B cell (primary cell): ENCODE measurements around the gene PRX. TPM values are rescaled to one million over a fixed set of nuclear protein-coding genes. Genes with fewer than 3 reads are reported as not detected.

Source experiments
- ATAC-seq: fragments of 200-7000 bp; cut with Tn5 transposase; one replicate; pipeline ENCODE4 v1.10.0; 2021; ENCODE audit warnings: low read depth, mild to moderate bottlenecking, moderate number of reproducible peaks, moderate library complexity
- CTCF ChIA-PET: fragments of 350-600 bp; sonication (Branson Sonifier 250); formaldehyde crosslinking; loops from one replicate; lab custom pipeline; 2021; ENCODE audit warnings: antibody characterized with exemption, inconsistent platforms; lab: Charles Lee
- POLR2A ChIA-PET: fragments of 350-600 bp; sonication (Branson Sonifier 250); formaldehyde crosslinking; loops from one replicate; lab custom pipeline; 2021; ENCODE audit warnings: antibody characterized with exemption; lab: Charles Lee
- DNase-seq: peaks from one replicate; pipeline ENCODE4 v3.0.0; 2013
- H2AFZ ChIP-seq: 2 replicates; pipeline ENCODE4 v1.6.1; 2012; ENCODE audit warnings: mild to moderate bottlenecking, low read depth, low read length; ENCODE audit not compliant: insufficient read depth, poor library complexity, severe bottlenecking
- H3K27ac ChIP-seq, 2 donors: 1 replicate in 1 of 2; 2 replicates in 1 of 2; pipeline ENCODE4 v1.5.1; 2012 to 2013; ENCODE audit warnings: low read length in 2 of 2, mild to moderate bottlenecking in 2 of 2, moderate library complexity in 1 of 2
- H3K27me3 ChIP-seq, 4 experiments: fragments of 200-600 bp in 1 of 4; sonication (generic) in 1 of 4; replicated peaks in 1 of 4; 1 replicate in 2 of 4; 2 replicates in 2 of 4; pipeline versions ENCODE4 v1.6.1 to v1.7.0; 2013 to 2016; ENCODE audit warnings: low read length in 3 of 4, mild to moderate bottlenecking in 2 of 4, mixed read lengths in 1 of 4, moderate library complexity in 1 of 4; ENCODE audit not compliant: insufficient read depth in 4 of 4, control insufficient read depth in 3 of 4; ENCODE audit errors: control extremely low read depth in 1 of 4
- H3K36me3 ChIP-seq, 2 experiments: replicated peaks in 1 of 2; 1 replicate in 1 of 2; 2 replicates in 1 of 2; pipeline versions ENCODE4 v1.6.1 to v1.7.1; 2013; ENCODE audit warnings: low read length in 1 of 2; ENCODE audit not compliant: insufficient read depth in 2 of 2, control insufficient read depth in 1 of 2; ENCODE audit errors: control extremely low read depth in 1 of 2, extremely low read depth in 1 of 2
- H3K4me1 ChIP-seq, 2 donors: fragments of 200-600 bp in 1 of 2; sonication (generic) in 1 of 2; 1 replicate in 1 of 2; 2 replicates in 1 of 2; pipeline versions ENCODE4 v1.5.1 to v1.6.1; 2013 to 2017; ENCODE audit warnings: low read length in 2 of 2; ENCODE audit not compliant: control insufficient read depth in 2 of 2, insufficient read depth in 2 of 2
- H3K4me2 ChIP-seq: replicated peaks from 2 replicates; pipeline ENCODE3; 2012; ENCODE audit warnings: mild to moderate bottlenecking, low read depth, low read length; ENCODE audit not compliant: poor library complexity, severe bottlenecking
- H3K4me3 ChIP-seq, 5 experiments: fragments of 200-600 bp in 1 of 5; sonication (generic) in 1 of 5; 1 replicate in 3 of 5; 2 replicates in 2 of 5; pipeline versions ENCODE4 v1.5.1 to v1.7.0; 2011 to 2016; ENCODE audit warnings: low read length in 4 of 5, mild to moderate bottlenecking in 4 of 5, low read depth in 2 of 5, control low read depth in 1 of 5, moderate library complexity in 1 of 5; ENCODE audit not compliant: insufficient read depth in 1 of 5; ENCODE audit errors: control extremely low read depth in 1 of 5, extremely low read depth in 1 of 5
- H3K79me2 ChIP-seq: fragments of 200-600 bp; sonication (generic); one replicate; pipeline ENCODE4 v1.6.0; 2016; ENCODE audit warnings: low read length; ENCODE audit not compliant: control insufficient read depth, insufficient read depth
- H3K9ac ChIP-seq: fragments of 200-600 bp; sonication (generic); 2 replicates; pipeline ENCODE4 v1.6.1; 2017; ENCODE audit warnings: mild to moderate bottlenecking, low read length, moderate library complexity
- H3K9me3 ChIP-seq, 3 donors: one replicate each; pipeline versions ENCODE4 v1.6.1 to v1.7.1; 2013; ENCODE audit warnings: low read length in 2 of 3; ENCODE audit not compliant: control insufficient read depth in 2 of 3, insufficient read depth in 1 of 3; ENCODE audit errors: control extremely low read depth in 1 of 3
- H4K20me1 ChIP-seq: 2 replicates; pipeline ENCODE4 v1.6.0; 2012; ENCODE audit warnings: mild to moderate bottlenecking, low read length; ENCODE audit not compliant: insufficient read depth, control insufficient read depth, poor library complexity, severe bottlenecking
- H3K27ac Mint-ChIP-seq: one replicate; pipeline ENCODE4 v1.8.0; 2021; ENCODE audit warnings: mixed read lengths
- H3K27me3 Mint-ChIP-seq: one replicate; pipeline ENCODE4 v1.8.0; 2021; ENCODE audit warnings: mixed read lengths
- H3K4me1 Mint-ChIP-seq: one replicate; pipeline ENCODE4 v1.8.0; 2021; ENCODE audit warnings: mixed read lengths
- H3K4me3 Mint-ChIP-seq: one replicate; pipeline ENCODE4 v1.8.0; 2021; ENCODE audit warnings: mixed read lengths
- H3K9me3 Mint-ChIP-seq: one replicate; pipeline ENCODE4 v1.8.0; 2022; ENCODE audit warnings: mixed read lengths; ENCODE audit not compliant: insufficient read depth
- EZH2 ChIP-seq: IDR thresholded peaks from 2 replicates; pipeline ENCODE4 v1.6.1; 2012; ENCODE audit warnings: borderline replicate concordance, low read depth, mild to moderate bottlenecking, moderate library complexity, low read length; ENCODE audit not compliant: insufficient read depth, poor library complexity, severe bottlenecking
- WGBS: methylation state at CpG from one replicate; pipeline ENCODE4 v1.1.5; 2013; ENCODE audit warnings: missing lambda C conversion rate; ENCODE audit not compliant: insufficient coverage; 5-methylcytosine and 5-hydroxymethylcytosine counted together
- intact Hi-C: fragments of 100-400 bp; cut with micrococcal nuclease; formaldehyde crosslinking; loops from one replicate; pipeline ENCODE4 v1.10.0; 2022
- polyA plus RNA-seq: library from polyadenylated mRNA; depleted of rRNA; stranded (reverse); fragments of >200 nt; gene quantifications from 2 replicates; pipeline ENCODE4 v1.2.3, GENCODE V29; 2012
- total RNA-seq, 2 donors: library from RNA; stranded (reverse); fragments of 120-200 nt in 1 of 2; gene quantifications; 1 replicate in 1 of 2; 2 replicates in 1 of 2; pipeline versions ENCODE4 v1.2.3 to v1.2.4, GENCODE V29; 2013 to 2022
- TF ChIP-seq, protein P1 (sequence below): fragments of 200-600 bp; IDR thresholded peaks from one replicate; pipeline ENCODE4 v1.8.0; 2022; ENCODE audit warnings: antibody characterized with exemption, mild to moderate bottlenecking

PRX gene
- total and polyA plus RNA-seq, 2 donors (not counting 1 experiment from before 2014, with no cell fraction given) = 1.1 to 2.5 TPM

DNA sequence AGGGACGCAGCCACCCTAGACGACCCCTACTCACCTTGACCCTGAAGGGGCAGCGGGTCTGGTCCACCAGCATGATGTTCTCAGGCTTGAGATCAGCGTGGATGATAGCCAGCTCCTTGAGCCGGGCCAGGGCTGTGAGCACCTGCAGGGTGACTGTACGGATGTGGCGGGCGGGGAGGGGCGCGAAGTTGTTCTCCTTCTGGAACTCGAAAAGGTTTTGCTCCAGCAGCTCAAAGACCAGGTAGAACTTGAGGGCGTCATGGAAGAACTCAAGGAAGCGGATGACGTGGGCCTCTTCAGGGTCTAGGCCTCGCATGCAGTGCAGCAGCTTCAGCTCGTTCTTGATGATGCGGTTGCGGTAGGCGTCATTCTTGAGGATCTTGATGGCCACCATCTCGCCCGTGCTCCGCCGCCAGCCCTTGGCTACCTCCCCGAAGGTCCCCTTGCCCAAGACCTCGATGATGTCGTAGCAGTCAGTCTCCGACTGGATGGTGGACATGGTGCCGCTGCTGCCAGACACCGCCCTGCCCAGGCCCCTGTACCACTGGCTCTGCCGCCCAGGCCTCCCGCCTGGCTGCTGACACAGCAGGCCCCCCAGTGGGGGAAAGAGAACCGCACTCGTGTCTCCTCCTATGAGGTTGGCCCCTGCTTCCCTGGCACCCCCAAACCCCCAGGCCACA lies 23.6 kb downstream of the PRX start:
- Mint-ChIP-seq H3K4me1 (no peaks in the 10 kb centered on the region), H3K27ac (no peak overlapping the region), H3K4me3 (no peak overlapping the region), H3K9me3 (no peaks in the 10 kb centered on the region), H3K27me3 (no peaks in the 10 kb centered on the region)
- ATAC-seq = no peak
- POLR2A ChIA-PET = no interaction called here
- no peaks in the 10 kb centered on the region for H3K79me2 ChIP-seq
- CTCF ChIA-PET = no interaction called here
- intact Hi-C loops = no loop called here
- H3K9me3 ChIP-seq = no peaks in the 10 kb centered on the region
- peaks cover 0 to 3% (median 0%) of the 10 kb centered on the region in 4 experiments for H3K27me3 ChIP-seq
- TF ChIP-seq, protein P1, sequence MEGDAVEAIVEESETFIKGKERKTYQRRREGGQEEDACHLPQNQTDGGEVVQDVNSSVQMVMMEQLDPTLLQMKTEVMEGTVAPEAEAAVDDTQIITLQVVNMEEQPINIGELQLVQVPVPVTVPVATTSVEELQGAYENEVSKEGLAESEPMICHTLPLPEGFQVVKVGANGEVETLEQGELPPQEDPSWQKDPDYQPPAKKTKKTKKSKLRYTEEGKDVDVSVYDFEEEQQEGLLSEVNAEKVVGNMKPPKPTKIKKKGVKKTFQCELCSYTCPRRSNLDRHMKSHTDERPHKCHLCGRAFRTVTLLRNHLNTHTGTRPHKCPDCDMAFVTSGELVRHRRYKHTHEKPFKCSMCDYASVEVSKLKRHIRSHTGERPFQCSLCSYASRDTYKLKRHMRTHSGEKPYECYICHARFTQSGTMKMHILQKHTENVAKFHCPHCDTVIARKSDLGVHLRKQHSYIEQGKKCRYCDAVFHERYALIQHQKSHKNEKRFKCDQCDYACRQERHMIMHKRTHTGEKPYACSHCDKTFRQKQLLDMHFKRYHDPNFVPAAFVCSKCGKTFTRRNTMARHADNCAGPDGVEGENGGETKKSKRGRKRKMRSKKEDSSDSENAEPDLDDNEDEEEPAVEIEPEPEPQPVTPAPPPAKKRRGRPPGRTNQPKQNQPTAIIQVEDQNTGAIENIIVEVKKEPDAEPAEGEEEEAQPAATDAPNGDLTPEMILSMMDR = no peak
- no peak for TF ChIP-seq EZH2
- no peaks in the 10 kb centered on the region for H4K20me1 ChIP-seq
- no peak overlapping the region for H2AFZ ChIP-seq
- H3K27ac ChIP-seq = no peak overlapping the region
- WGBS = 96% methylated on average over 33 of the region's 33 CpGs
- no peak overlapping the region for H3K9ac ChIP-seq
- H3K4me3 ChIP-seq = no peak overlapping the region
- no peaks in the 10 kb centered on the region for H3K36me3 ChIP-seq
- no peak overlapping the region for H3K4me2 ChIP-seq
- DNase-seq = no peak
- no peaks in the 10 kb centered on the region for H3K4me1 ChIP-seq

DNA sequence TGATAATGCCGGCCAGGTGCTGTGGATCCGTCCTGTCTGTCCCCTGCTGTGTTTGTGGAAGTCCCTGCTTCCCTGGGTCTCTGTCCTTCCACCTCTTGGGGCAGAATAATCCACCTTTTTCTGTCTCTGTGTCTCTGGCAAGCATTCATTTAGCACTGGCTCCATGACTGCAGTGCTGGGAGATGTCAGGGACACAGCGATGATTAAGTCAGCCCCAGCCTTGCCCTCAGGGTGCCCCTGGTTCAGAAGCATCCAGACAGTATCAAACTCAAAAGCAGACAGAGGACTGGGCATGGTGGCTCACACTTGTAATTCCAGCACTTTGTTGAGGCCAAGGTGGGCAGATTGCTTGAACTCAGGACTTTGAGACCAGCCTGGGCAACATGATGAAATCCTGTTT lies 24.7 kb downstream of the PRX start:
- Histone ChIP-seq H2AFZ (no peak overlapping the region), H3K4me3 (no peak overlapping the region), H3K4me2 (no peak overlapping the region), H3K4me1 (no peaks in the 10 kb centered on the region), H3K36me3 (no peaks in the 10 kb centered on the region), H4K20me1 (no peaks in the 10 kb centered on the region), H3K9ac (no peak overlapping the region), H3K9me3 (no peaks in the 10 kb centered on the region), H3K79me2 (no peaks in the 10 kb centered on the region), H3K27ac (no peak overlapping the region), H3K27me3 (peaks cover 0 to 3% (median 0%) of the 10 kb centered on the region in 4 experiments)
- TF ChIP-seq, protein P1 = no peak
- TF ChIP-seq EZH2 = no peak
- Mint-ChIP-seq H3K27ac (no peak overlapping the region), H3K9me3 (no peaks in the 10 kb centered on the region), H3K27me3 (no peaks in the 10 kb centered on the region), H3K4me3 (no peak overlapping the region), H3K4me1 (no peaks in the 10 kb centered on the region)
- DNase-seq = no peak
- CTCF ChIA-PET = no interaction called here
- intact Hi-C loops = no loop called here
- ATAC-seq = no peak
- POLR2A ChIA-PET = no interaction called here
- WGBS = 83% methylated on average over 3 of the region's 3 CpGs
